Nephron progenitor cell (in vitro differentiated cells): ENCODE results near the gene LEAP2.

Experiments
- DNase-seq: peaks from one replicate; pipeline ENCODE4 v3.0.0; 2021
- H3K27ac Mint-ChIP-seq: 2 replicates; pipeline ENCODE4 v1.8.0; 2021; ENCODE audit warnings: mild to moderate bottlenecking, moderate library complexity, mixed read lengths
- H3K27me3 Mint-ChIP-seq: 2 replicates; pipeline ENCODE4 v1.8.0; 2021; ENCODE audit warnings: mild to moderate bottlenecking, low read depth, mixed read lengths; ENCODE audit not compliant: poor library complexity
- H3K36me3 Mint-ChIP-seq: 2 replicates; pipeline ENCODE4 v1.8.0; 2021; ENCODE audit warnings: low read depth, mixed read lengths
- H3K4me1 Mint-ChIP-seq: 2 replicates; pipeline ENCODE4 v1.8.0; 2021; ENCODE audit warnings: mixed read lengths
- H3K4me3 Mint-ChIP-seq: 2 replicates; pipeline ENCODE4 v1.8.0; 2021; ENCODE audit warnings: mild to moderate bottlenecking, moderate library complexity, mixed read lengths
- H3K9me3 Mint-ChIP-seq: 2 replicates; pipeline ENCODE4 v1.8.0; 2021; ENCODE audit warnings: mild to moderate bottlenecking, moderate library complexity, mixed read lengths
- TF ChIP-seq, protein P1 (sequence below): fragments of 200-600 bp; sonication (generic); IDR thresholded peaks from 2 replicates; pipeline ENCODE4 v1.5.0; 2021; ENCODE audit warnings: antibody characterized with exemption

LEAP2 gene

DNA sequence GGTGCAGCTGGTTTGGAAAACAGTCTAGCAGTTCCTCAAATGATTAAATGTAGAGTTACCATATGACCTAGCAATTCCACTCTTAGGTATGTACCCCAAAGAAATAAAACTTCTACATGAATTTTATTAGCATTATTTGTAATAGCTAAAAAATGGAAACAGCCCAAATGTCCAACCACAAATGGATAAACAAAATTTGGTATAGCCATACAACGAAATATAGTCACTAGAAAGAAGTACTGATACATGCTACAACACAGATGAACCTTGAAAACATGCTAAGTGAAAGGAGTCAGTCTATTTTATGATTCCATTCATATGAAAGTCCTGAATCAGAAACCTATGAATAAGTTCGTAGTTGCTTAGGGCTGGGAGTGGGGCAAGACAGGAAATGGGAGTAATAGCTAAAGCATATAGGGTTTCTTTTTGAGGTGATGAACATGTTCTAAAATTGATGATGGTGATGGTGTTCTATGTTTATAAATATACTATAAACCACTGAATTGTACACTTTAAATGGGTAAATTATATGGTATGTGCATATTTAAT is 13.5 kb upstream of the LEAP2 start:
- no peak overlapping the region for H3K27ac Mint-ChIP-seq
- DNase-seq = no peak
- no peaks in the 10 kb centered on the region for H3K4me1 Mint-ChIP-seq
- TF ChIP-seq, protein P1, sequence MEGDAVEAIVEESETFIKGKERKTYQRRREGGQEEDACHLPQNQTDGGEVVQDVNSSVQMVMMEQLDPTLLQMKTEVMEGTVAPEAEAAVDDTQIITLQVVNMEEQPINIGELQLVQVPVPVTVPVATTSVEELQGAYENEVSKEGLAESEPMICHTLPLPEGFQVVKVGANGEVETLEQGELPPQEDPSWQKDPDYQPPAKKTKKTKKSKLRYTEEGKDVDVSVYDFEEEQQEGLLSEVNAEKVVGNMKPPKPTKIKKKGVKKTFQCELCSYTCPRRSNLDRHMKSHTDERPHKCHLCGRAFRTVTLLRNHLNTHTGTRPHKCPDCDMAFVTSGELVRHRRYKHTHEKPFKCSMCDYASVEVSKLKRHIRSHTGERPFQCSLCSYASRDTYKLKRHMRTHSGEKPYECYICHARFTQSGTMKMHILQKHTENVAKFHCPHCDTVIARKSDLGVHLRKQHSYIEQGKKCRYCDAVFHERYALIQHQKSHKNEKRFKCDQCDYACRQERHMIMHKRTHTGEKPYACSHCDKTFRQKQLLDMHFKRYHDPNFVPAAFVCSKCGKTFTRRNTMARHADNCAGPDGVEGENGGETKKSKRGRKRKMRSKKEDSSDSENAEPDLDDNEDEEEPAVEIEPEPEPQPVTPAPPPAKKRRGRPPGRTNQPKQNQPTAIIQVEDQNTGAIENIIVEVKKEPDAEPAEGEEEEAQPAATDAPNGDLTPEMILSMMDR = no peak
- no peaks in the 10 kb centered on the region for H3K9me3 Mint-ChIP-seq
- H3K36me3 Mint-ChIP-seq = no peaks in the 10 kb centered on the region
- no peak overlapping the region for H3K4me3 Mint-ChIP-seq
- H3K27me3 Mint-ChIP-seq = peaks cover 41% of the 10 kb centered on the region

DNA sequence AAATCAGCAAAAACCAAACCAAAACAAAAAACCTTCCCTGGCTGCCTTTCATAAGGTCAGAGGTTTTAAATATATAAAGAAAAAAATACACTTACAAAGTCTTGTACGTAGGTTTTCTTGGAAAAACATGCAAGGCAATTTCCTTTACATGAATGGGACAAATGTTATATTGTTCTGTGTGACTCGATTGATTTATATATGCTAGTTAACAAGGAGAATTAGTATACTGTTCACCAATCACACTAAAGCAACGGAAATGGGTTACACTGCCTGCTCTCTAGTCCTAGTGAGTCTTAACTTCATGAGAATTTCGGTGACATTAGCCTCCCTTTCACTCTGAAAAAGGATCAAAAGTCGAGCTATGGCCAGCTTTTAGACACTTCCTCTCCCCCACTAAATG is 12.7 kb upstream of the LEAP2 start:
- no peak for DNase-seq
- Mint-ChIP-seq H3K27me3 (peaks cover 41% of the 10 kb centered on the region), H3K36me3 (no peaks in the 10 kb centered on the region), H3K9me3 (no peaks in the 10 kb centered on the region), H3K27ac (no peak overlapping the region), H3K4me3 (no peak overlapping the region), H3K4me1 (peaks cover 7% of the 10 kb centered on the region)
- TF ChIP-seq, protein P1 = no peak

DNA sequence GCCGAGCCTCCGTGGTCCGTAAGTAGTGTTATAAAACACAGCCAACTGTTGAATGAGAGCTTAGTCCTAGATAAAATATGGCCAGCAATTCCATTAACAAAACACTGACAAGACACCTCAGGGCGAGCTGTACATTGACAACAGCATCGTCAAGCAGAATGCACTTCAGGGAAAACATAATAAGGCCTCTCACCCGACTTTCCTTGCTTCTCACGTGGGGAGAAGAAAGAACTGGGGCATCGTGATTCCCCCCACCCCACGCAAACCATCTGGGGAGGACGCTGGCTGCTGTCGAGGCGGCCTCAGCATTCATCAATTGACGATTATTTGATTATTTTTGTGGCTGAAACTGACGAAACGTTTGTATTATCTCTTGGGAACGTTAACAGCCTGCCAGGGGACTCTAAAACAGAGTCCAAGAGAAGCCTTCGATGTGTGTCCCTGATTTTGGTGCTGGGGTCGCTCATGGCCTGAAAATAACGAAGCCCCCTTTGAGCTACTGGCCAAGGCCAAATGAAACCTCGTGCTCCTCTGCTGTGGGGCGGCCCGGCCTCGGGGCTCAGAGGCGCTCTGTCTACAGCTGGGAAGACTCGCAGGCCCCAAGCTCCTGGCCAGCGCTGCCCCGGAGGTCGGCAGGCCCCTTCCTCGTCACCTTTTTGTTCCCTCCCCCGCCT is 7.7 kb upstream of the LEAP2 start:
- DNase-seq = no peak
- TF ChIP-seq, protein P1 = no peak
- Mint-ChIP-seq H3K4me3 (peak overlapping the region; percentile 100), H3K4me1 (peaks cover 27% of the 10 kb centered on the region), H3K27ac (peak overlapping the region; percentile 100), H3K36me3 (peaks cover 18% of the 10 kb centered on the region), H3K27me3 (peaks cover 18% of the 10 kb centered on the region), H3K9me3 (no peaks in the 10 kb centered on the region)

DNA sequence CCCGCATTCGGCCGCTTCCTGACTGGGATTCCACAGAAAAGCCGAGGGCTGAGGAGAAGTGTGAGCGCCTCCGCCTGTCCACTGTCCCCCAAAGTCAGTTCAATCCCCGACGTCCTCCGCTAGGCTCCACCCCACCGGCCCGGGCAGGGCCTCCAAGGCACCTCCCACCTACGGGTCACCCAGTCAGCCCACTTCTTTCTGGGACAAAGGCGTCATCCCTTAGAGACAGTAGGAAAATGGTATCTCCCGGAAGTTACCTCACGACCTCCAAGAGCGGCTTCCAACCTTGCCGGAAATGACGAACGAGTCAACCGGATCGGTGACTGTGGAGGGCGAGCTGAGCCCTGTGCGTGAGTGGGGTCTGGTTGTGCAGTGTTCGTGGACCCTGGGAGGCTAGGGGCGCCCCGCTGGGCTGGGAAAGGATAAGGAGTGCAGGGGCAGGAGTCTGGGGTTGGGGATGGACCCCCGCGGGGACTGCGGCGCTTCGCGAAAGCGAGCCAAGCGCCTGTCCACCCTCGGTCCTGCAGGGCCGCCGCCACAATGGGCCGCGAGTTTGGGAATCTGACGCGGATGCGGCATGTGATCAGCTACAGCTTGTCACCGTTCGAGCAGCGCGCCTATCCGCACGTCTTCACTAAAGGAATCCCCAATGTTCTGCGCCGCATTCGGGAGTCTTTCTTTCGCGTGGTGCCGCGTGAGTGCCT is 7.0 kb upstream of the LEAP2 start, which contains the start of the genes GDF9 and UQCRQ:
TSS of gene GDF9 (minus strand) at position 128 of the 704 bp plus-strand sequence. CDS start 1,936 bp downstream, outside the sequence.
TSS of gene UQCRQ (plus strand) at position 301 of the 704 bp plus-strand sequence. CDS start at position 541, 240 bp downstream.
- Mint-ChIP-seq H3K9me3 (no peaks in the 10 kb centered on the region), H3K36me3 (peaks cover 18% of the 10 kb centered on the region), H3K27me3 (peaks cover 15% of the 10 kb centered on the region), H3K4me3 (peak within 1 kb of the TSS; percentile 100), H3K4me1 (peaks cover 27% of the 10 kb centered on the region), H3K27ac (peak within 1 kb of the TSS; percentile 100)
- DNase-seq = peak; percentile 92
- TF ChIP-seq, protein P1 = no peak

DNA sequence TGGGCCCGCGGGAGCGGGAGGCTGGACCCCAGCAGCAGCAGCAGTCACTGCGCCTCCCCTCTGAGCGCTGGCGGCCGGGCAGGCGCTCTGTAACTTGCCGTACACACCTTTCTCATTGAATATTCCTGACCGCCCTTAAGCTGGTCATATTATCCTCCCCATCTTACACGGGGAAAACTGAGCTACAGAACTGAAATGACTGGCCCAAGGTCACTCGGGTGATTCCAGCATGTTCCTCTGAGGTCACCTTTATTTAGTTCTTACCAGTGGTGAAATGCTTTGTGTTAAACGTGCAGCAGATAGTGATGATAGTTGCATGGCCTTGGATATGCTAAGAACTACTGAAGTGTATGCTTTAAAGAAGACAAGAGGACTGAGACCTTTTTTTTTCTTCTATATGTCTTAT is 6.4 kb upstream of the LEAP2 start:
- no peaks in the 10 kb centered on the region for H3K9me3 Mint-ChIP-seq
- H3K27ac Mint-ChIP-seq = peak overlapping the region; percentile 100
- TF ChIP-seq, protein P1 = no peak
- H3K36me3 Mint-ChIP-seq = peaks cover 18% of the 10 kb centered on the region
- no peak for DNase-seq
- H3K4me1 Mint-ChIP-seq = peaks cover 27% of the 10 kb centered on the region
- H3K4me3 Mint-ChIP-seq = peak overlapping the region; percentile 100
- H3K27me3 Mint-ChIP-seq = peaks cover 12% of the 10 kb centered on the region
